Suprapubic skin (tissue), 4 donors: ENCODE data around the gene GALNT7. TPM values are rescaled to one million over a fixed set of nuclear protein-coding genes. Genes with fewer than 3 reads are reported as not detected.

Experiments
- DNase-seq, 2 donors: peaks; one replicate each; pipeline ENCODE4 v3.0.0-alpha.2; 2019; ENCODE audit warnings: low spot score in 2 of 2
- H3K27ac ChIP-seq: fragments of 200-600 bp; sonication (generic); one replicate; pipeline ENCODE4 v1.5.1; 2019
- H3K27me3 ChIP-seq: fragments of 200-600 bp; sonication (generic); one replicate; pipeline ENCODE4 v1.5.1; 2019
- H3K36me3 ChIP-seq: fragments of 200-600 bp; sonication (generic); one replicate; pipeline ENCODE4 v1.5.1; 2019
- H3K4me1 ChIP-seq: fragments of 200-600 bp; sonication (generic); one replicate; pipeline ENCODE4 v1.5.1; 2019
- H3K4me3 ChIP-seq: fragments of 200-600 bp; sonication (generic); one replicate; pipeline ENCODE4 v1.5.1; 2019; ENCODE audit warnings: mild to moderate bottlenecking
- H3K9me3 ChIP-seq: fragments of 200-600 bp; sonication (generic); one replicate; pipeline ENCODE4 v1.5.1; 2019
- CTCF ChIP-seq, 2 donors: fragments of 200-600 bp in 1 of 2; fragments of 450-650 bp in 1 of 2; sonication (generic) in 1 of 2; IDR thresholded peaks; one replicate each; pipeline ENCODE4 v1.5.1; 2016 to 2019; ENCODE audit warnings: antibody characterized with exemption in 2 of 2, mild to moderate bottlenecking in 1 of 2, moderate library complexity in 1 of 2
- EP300 ChIP-seq: sonication (generic); formaldehyde crosslinking; IDR thresholded peaks from one replicate; pipeline ENCODE4 v1.6.1; 2017; ENCODE audit warnings: antibody characterized with exemption
- POLR2A ChIP-seq, 2 donors: fragments of 450-650 bp; IDR thresholded peaks; one replicate each; pipeline ENCODE4 v1.6.1; 2017; ENCODE audit warnings: antibody characterized with exemption in 2 of 2, mild to moderate bottlenecking in 2 of 2, moderate library complexity in 2 of 2
- POLR2AphosphoS5 ChIP-seq, 3 donors: sonication (generic); formaldehyde crosslinking; IDR thresholded peaks; one replicate each; pipeline ENCODE4 v1.6.1; 2017; ENCODE audit warnings: antibody characterized with exemption in 3 of 3
- WGBS: methylation state at CpG from one replicate; pipeline ENCODE4 v1.1.5; 2018; 5-methylcytosine and 5-hydroxymethylcytosine counted together
- total RNA-seq, 4 donors: library from RNA; depleted of rRNA; stranded (reverse); fragments of >200 nt; gene quantifications; one replicate each; pipeline ENCODE4 v1.1.0, GENCODE V29; 2016

Gene GALNT7
- total RNA-seq, 4 donors from 2014 or later: 7.9 to 13.4 (median 9.5) TPM

DNA sequence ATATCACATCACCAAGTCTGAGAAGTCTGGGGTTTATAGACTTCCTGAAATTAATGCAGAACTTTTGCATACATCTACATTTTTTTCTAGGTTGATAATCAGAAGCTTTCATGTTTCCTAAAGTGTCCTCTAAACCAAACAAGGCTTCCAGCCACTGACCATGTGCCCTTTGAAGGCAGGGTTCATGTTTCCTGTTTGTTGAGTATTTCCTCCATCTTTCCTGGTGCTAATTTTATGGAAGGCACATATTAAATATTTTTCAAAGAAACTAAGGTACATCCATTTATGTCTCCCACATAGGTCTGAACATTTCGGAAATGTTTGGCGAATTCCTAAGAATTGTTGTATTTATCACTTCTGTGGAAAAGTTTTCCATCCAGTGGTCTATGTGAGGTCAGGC, 5.6 kb downstream of the GALNT7 start:
- Histone ChIP-seq H3K27me3 (no peaks in the 10 kb centered on the region), H3K4me1 (peaks cover 5% of the 10 kb centered on the region), H3K36me3 (no peaks in the 10 kb centered on the region), H3K27ac (no peak overlapping the region), H3K9me3 (no peaks in the 10 kb centered on the region), H3K4me3 (no peak overlapping the region)
- TF ChIP-seq CTCF (IDR thresholded peaks at IDR 0.05) (no peak), POLR2AphosphoS5 (IDR thresholded peaks at IDR 0.05) (no peak), EP300 (no peak), POLR2A (IDR thresholded peaks at IDR 0.05) (no peak)
- 96% methylated on average over 2 of the region's 2 CpGs for WGBS
- DNase-seq: no peak

DNA sequence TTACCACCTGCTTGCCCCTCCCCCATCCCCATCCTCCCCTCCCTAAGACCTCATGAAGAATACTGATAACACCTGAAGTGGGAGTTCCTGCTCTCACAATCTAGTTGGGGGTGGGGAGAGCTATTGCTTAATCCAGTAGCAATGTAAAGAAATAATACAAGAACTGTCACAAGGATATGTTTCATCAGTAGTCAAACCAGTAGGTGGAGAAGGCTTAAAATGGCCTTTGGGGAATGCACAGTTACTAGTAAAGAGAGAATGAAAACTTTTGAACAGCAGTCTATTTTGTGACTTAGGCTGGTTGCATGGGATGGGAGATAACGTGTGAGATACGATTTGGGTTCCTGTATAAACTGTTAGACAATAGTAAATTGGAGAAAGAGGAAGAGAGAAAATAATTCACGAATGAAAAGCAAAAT, 6.0 kb downstream of the GALNT7 start:
- TF ChIP-seq POLR2AphosphoS5 (IDR thresholded peaks at IDR 0.05) (no peak), POLR2A (IDR thresholded peaks at IDR 0.05) (no peak), CTCF (IDR thresholded peaks at IDR 0.05) (no peak), EP300 (no peak)
- Histone ChIP-seq H3K27ac (no peak overlapping the region), H3K27me3 (no peaks in the 10 kb centered on the region), H3K4me1 (peaks cover 5% of the 10 kb centered on the region), H3K36me3 (no peaks in the 10 kb centered on the region), H3K4me3 (no peak overlapping the region), H3K9me3 (no peaks in the 10 kb centered on the region)
- no peak for DNase-seq
- WGBS: 67% methylated on average over 3 of the region's 3 CpGs

DNA sequence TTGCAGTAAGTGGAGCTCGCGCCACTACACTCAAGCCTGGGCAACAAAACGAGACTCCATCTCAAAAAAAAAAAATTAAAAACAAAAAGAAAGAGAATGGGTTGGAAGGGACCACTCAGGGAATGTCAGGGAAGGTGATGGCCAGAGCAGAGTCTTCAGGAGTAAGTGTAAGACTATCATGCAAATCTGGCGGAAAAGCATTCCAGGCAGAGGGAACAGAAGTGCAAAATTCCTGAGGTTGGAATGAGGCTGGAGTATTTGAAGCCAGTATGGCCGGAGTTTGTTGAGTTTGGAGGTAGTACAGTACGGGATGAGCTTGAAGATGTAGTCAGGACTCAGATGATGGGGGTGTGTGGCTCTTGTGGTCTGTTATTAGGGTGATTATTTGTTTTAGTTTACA, 7.4 kb downstream of the GALNT7 start:
- Histone ChIP-seq H3K27me3 (no peaks in the 10 kb centered on the region), H3K4me3 (no peak overlapping the region), H3K27ac (no peak overlapping the region), H3K36me3 (no peaks in the 10 kb centered on the region), H3K9me3 (no peaks in the 10 kb centered on the region), H3K4me1 (no peaks in the 10 kb centered on the region)
- 94% methylated on average over 6 of the region's 6 CpGs for WGBS
- DNase-seq: no peak
- TF ChIP-seq CTCF (IDR thresholded peaks at IDR 0.05) (no peak), POLR2A (IDR thresholded peaks at IDR 0.05) (no peak), POLR2AphosphoS5 (IDR thresholded peaks at IDR 0.05) (no peak), EP300 (no peak)

DNA sequence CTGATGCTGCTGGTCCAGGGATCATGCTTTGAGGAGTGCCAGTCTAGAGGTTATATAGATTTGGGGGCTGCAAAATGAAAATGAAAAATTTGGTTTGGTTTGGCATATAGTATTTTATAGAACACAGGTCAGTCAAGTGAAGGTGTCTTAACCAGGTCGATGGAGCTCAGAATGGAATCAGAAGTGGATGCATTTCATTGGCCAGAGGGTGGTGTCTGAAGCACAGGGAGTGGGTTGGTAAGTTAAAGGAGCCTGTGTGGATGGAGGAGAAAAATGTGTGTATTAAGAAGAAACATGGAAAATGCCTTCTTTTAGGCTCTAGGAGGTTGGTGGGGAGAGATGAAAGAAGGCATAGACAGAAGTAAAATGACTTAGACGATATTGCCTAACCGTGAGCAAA, 8.6 kb downstream of the GALNT7 start:
- WGBS: 74% methylated on average over 3 of the region's 3 CpGs
- Histone ChIP-seq H3K9me3 (no peaks in the 10 kb centered on the region), H3K27me3 (no peaks in the 10 kb centered on the region), H3K4me3 (no peak overlapping the region), H3K4me1 (no peaks in the 10 kb centered on the region), H3K27ac (no peak overlapping the region), H3K36me3 (no peaks in the 10 kb centered on the region)
- no peak for TF ChIP-seq POLR2A (IDR thresholded peaks at IDR 0.05)
- no peak for TF ChIP-seq POLR2AphosphoS5 (IDR thresholded peaks at IDR 0.05)
- no peak for TF ChIP-seq EP300
- TF ChIP-seq CTCF (IDR thresholded peaks at IDR 0.05): no peak
- no peak for DNase-seq

DNA sequence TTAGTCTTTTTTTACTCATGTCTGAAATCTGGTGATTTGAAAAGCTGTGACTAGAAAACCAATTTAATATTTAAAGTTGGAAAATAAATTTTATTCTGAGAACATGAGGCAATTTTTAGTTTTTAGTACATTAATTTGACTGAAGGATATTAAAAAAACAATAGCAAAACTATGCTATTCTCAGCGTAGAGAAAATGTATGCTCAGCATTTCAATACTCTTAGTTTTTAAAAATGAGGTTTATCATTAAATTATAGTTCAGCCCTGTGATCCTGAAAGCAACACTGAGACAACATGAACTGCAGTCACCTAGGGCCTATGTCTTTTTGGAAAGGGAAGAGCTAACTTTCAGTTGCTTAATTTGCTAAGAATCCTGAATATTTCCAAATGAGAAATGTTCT, 9.5 kb downstream of the GALNT7 start:
- Histone ChIP-seq H3K27ac (no peak overlapping the region), H3K36me3 (no peaks in the 10 kb centered on the region), H3K4me3 (no peak overlapping the region), H3K27me3 (no peaks in the 10 kb centered on the region), H3K9me3 (no peaks in the 10 kb centered on the region), H3K4me1 (no peaks in the 10 kb centered on the region)
- WGBS: 89% methylated on average over 1 of the region's 1 CpG
- TF ChIP-seq EP300 (no peak), POLR2AphosphoS5 (IDR thresholded peaks at IDR 0.05) (no peak), POLR2A (IDR thresholded peaks at IDR 0.05) (no peak), CTCF (IDR thresholded peaks at IDR 0.05) (no peak)
- DNase-seq: no peak
